H9 (cell line): ENCODE measurements around the gene CUBN. TPM values are rescaled to one million over a fixed set of nuclear protein-coding genes. Genes with fewer than 3 reads are reported as not detected.

ENCODE experiments used
- DNase-seq: peaks from one replicate; pipeline ENCODE4 v3.0.0-alpha.2; 2017
- H2AFZ ChIP-seq: one replicate; pipeline ENCODE4 v1.6.1; 2013; ENCODE audit warnings: mild to moderate bottlenecking, low read length, control low read depth, moderate library complexity
- H2AK5ac ChIP-seq: 2 replicates; pipeline ENCODE4 v1.6.1; 2013; ENCODE audit warnings: low read length, control low read depth, mixed read lengths; ENCODE audit not compliant: insufficient read length
- H2BK120ac ChIP-seq: one replicate; pipeline ENCODE4 v1.6.1; 2013; ENCODE audit warnings: low read depth, mild to moderate bottlenecking, low read length, control low read depth, inconsistent platforms; ENCODE audit not compliant: poor library complexity, severe bottlenecking
- H2BK12ac ChIP-seq: 2 replicates; pipeline ENCODE4 v1.6.1; 2013; ENCODE audit warnings: low read length, control low read depth, mixed read lengths, low read depth; ENCODE audit not compliant: insufficient read length
- H2BK15ac ChIP-seq: 2 replicates; pipeline ENCODE4 v1.6.1; 2013; ENCODE audit warnings: low read depth, low read length, control low read depth
- H2BK20ac ChIP-seq: one replicate; pipeline ENCODE4 v1.6.1; 2013; ENCODE audit warnings: low read depth, mild to moderate bottlenecking, low read length, control low read depth, inconsistent platforms; ENCODE audit not compliant: poor library complexity, severe bottlenecking
- H2BK5ac ChIP-seq: 2 replicates; pipeline ENCODE4 v1.6.1; 2013; ENCODE audit warnings: low read length, control low read depth, mixed read lengths; ENCODE audit not compliant: insufficient read length
- H3K14ac ChIP-seq: 2 replicates; pipeline ENCODE4 v1.6.1; 2013; ENCODE audit warnings: low read length, control low read depth; ENCODE audit not compliant: insufficient read depth
- H3K18ac ChIP-seq: 2 replicates; pipeline ENCODE4 v1.6.1; 2013; ENCODE audit warnings: low read depth, mild to moderate bottlenecking, mixed read lengths, low read length, control low read depth; ENCODE audit not compliant: insufficient read length
- H3K23ac ChIP-seq: 2 replicates; pipeline ENCODE4 v1.6.1; 2013; ENCODE audit warnings: low read length, control low read depth, mixed read lengths, low read depth; ENCODE audit not compliant: insufficient read length
- H3K23me2 ChIP-seq: 2 replicates; pipeline ENCODE4 v1.6.1; 2013; ENCODE audit warnings: low read depth, mild to moderate bottlenecking, mixed read lengths, low read length, control low read depth; ENCODE audit not compliant: insufficient read length, poor library complexity, severe bottlenecking
- H3K27ac ChIP-seq: 2 replicates; pipeline ENCODE4 v1.5.1; 2013; ENCODE audit warnings: low read length, control low read depth, mixed read lengths, low read depth; ENCODE audit not compliant: insufficient read length
- H3K27me3 ChIP-seq: 2 replicates; pipeline ENCODE4 v1.6.1; 2013; ENCODE audit warnings: low read length, control low read depth, inconsistent platforms; ENCODE audit not compliant: insufficient read depth
- H3K4ac ChIP-seq: 2 replicates; pipeline ENCODE4 v1.6.1; 2013; ENCODE audit warnings: low read depth, mild to moderate bottlenecking, control low read depth, inconsistent platforms, low read length, moderate library complexity
- H3K4me1 ChIP-seq: 2 replicates; pipeline ENCODE4 v1.6.1; 2013; ENCODE audit warnings: low read length, control low read depth, inconsistent platforms; ENCODE audit not compliant: insufficient read depth
- H3K4me2 ChIP-seq: 2 replicates; pipeline ENCODE4 v1.6.1; 2013; ENCODE audit warnings: low read length, control low read depth, mixed read lengths; ENCODE audit not compliant: insufficient read length, insufficient read depth
- H3K56ac ChIP-seq: 2 replicates; pipeline ENCODE4 v1.6.1; 2013; ENCODE audit warnings: low read depth, mild to moderate bottlenecking, mixed read lengths, low read length, control low read depth; ENCODE audit not compliant: insufficient read length
- H3K79me1 ChIP-seq: 2 replicates; pipeline ENCODE4 v1.6.1; 2013; ENCODE audit warnings: low read depth, mild to moderate bottlenecking, moderate library complexity, low read length, control low read depth, inconsistent platforms; ENCODE audit not compliant: insufficient read depth, poor library complexity, severe bottlenecking
- H3K79me2 ChIP-seq: 2 replicates; pipeline ENCODE4 v1.6.1; 2013; ENCODE audit warnings: low read length, control low read depth, inconsistent platforms; ENCODE audit not compliant: insufficient read depth
- H3K9ac ChIP-seq: 2 replicates; pipeline ENCODE4 v1.6.1; 2013; ENCODE audit warnings: low read length, control low read depth, mixed read lengths; ENCODE audit not compliant: insufficient read length; ENCODE audit errors: extremely low read depth
- H3K9me3 ChIP-seq: one replicate; pipeline ENCODE4 v1.6.1; 2013; ENCODE audit warnings: low read depth, low read length, inconsistent platforms; ENCODE audit not compliant: control insufficient read depth
- H3T11ph ChIP-seq: one replicate; pipeline ENCODE4 v1.6.1; 2013; ENCODE audit warnings: mild to moderate bottlenecking, low read length, control low read depth, inconsistent platforms
- H4K20me1 ChIP-seq: one replicate; pipeline ENCODE4 v1.6.1; 2013; ENCODE audit not compliant: control insufficient read depth, insufficient read length, insufficient read depth
- H4K5ac ChIP-seq: 2 replicates; pipeline ENCODE4 v1.6.1; 2013; ENCODE audit warnings: low read depth, mild to moderate bottlenecking, mixed read lengths, low read length, control low read depth; ENCODE audit not compliant: insufficient read length
- H4K8ac ChIP-seq: replicated peaks from 2 replicates; pipeline ENCODE4 v1.6.1; 2013; ENCODE audit warnings: low read length, control low read depth, mixed read lengths, low read depth; ENCODE audit not compliant: insufficient read length
- H4K91ac ChIP-seq: 2 replicates; pipeline ENCODE4 v1.6.1; 2013; ENCODE audit warnings: low read depth, mild to moderate bottlenecking, moderate library complexity, mixed read lengths, low read length, control low read depth; ENCODE audit not compliant: insufficient read length
- H3K27ac Mint-ChIP-seq, 3 experiments: 2 replicates in 2 of 3; 3 replicates in 1 of 3; pipeline ENCODE4 v1.8.0; 2020 to 2021; ENCODE audit warnings: mixed read lengths in 3 of 3, mild to moderate bottlenecking in 1 of 3, moderate library complexity in 1 of 3
- H3K27me3 Mint-ChIP-seq: 2 replicates; pipeline ENCODE4 v1.8.0; 2021; ENCODE audit warnings: low read depth, mild to moderate bottlenecking, moderate library complexity, mixed read lengths
- H3K36me3 Mint-ChIP-seq, 3 experiments: 2 replicates in 2 of 3; 3 replicates in 1 of 3; pipeline ENCODE4 v1.8.0; 2020 to 2021; ENCODE audit warnings: low read depth in 3 of 3, mixed read lengths in 3 of 3; ENCODE audit not compliant: insufficient read depth in 1 of 3
- H3K4me1 Mint-ChIP-seq, 2 experiments: 2 replicates each; pipeline ENCODE4 v1.8.0; 2020; ENCODE audit warnings: mixed read lengths in 2 of 2
- H3K4me3 Mint-ChIP-seq, 2 experiments: 2 replicates in 1 of 2; 3 replicates in 1 of 2; pipeline ENCODE4 v1.8.0; 2020 to 2021; ENCODE audit warnings: mild to moderate bottlenecking in 2 of 2, mixed read lengths in 2 of 2, moderate library complexity in 1 of 2
- H3K9me3 Mint-ChIP-seq, 2 experiments: 2 replicates in 1 of 2; 3 replicates in 1 of 2; pipeline ENCODE4 v1.8.0; 2020; ENCODE audit warnings: mild to moderate bottlenecking in 2 of 2, mixed read lengths in 2 of 2, moderate library complexity in 1 of 2
- total RNA-seq: library from RNA; stranded (reverse); gene quantifications from 2 replicates; pipeline ENCODE4 v1.2.1, GENCODE V29; 2021
- TF ChIP-seq, protein P1 (sequence below): fragments of 200-600 bp; sonication (generic); conservative IDR thresholded peaks from 3 replicates; pipeline ENCODE4 v1.8.0; 2021; ENCODE audit warnings: antibody characterized with exemption, mild to moderate bottlenecking

CUBN gene
- total RNA-seq, 1 experiment from 2014 or later: 0.26 TPM

DNA sequence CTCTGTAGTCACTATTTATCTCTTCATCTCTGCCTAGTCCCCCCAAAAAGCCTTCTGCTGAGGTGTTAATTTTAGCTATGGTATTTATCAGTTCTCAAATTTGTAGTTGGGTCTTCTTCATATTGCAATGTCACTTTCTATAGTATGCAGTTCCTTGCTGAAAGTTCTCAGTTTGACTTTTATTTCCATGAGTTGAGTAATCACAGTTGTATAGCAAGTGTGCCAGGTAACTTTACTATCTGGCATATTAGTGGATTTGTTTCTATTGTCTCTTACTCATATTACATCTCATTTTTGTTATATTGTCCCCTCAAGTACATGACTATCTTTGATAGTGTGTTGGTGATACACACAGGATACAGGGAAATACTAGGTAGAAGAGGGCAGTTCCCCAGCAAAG, 152.8 kb downstream of the CUBN start:
- H3K27me3 Mint-ChIP-seq: no peaks in the 10 kb centered on the region

More for the DNA sequence above, 152.8 kb downstream of the CUBN start:
- Histone ChIP-seq H3K79me2 (no peaks in the 10 kb centered on the region), H3K9me3 (peaks cover 7% of the 10 kb centered on the region), H3K79me1 (no peaks in the 10 kb centered on the region), H3K23ac (no peak overlapping the region), H3K23me2 (no peaks in the 10 kb centered on the region), H3K27me3 (no peaks in the 10 kb centered on the region), H2AFZ (no peak overlapping the region), H3T11ph (no peak overlapping the region), H2BK12ac (no peak overlapping the region), H4K8ac (no peak overlapping the region), H2AK5ac (no peak overlapping the region), H3K27ac (no peak overlapping the region), H3K14ac (no peak overlapping the region), H3K4me2 (no peak overlapping the region), H3K9ac (no peak overlapping the region), H3K56ac (no peak overlapping the region), H2BK5ac (no peak overlapping the region), H2BK20ac (no peak overlapping the region), H4K5ac (no peak overlapping the region), H2BK15ac (no peak overlapping the region), H3K18ac (no peak overlapping the region), H2BK120ac (no peak overlapping the region), H3K4me1 (no peaks in the 10 kb centered on the region), H4K20me1 (no peaks in the 10 kb centered on the region), H4K91ac (no peak overlapping the region), H3K4ac (no peak overlapping the region)
- Mint-ChIP-seq H3K9me3 (peaks cover 10 to 11% of the 10 kb centered on the region in 2 experiments), H3K4me1 (peaks cover 5% of the 10 kb centered on the region in 2 experiments; a peak in 2 of 4 replicates), H3K27ac (no peak overlapping the region), H3K36me3 (peaks cover 0 to 4% (median 3%) of the 10 kb centered on the region in 3 experiments; a peak in 4 of 7 replicates), H3K4me3 (no peak overlapping the region)
- TF ChIP-seq, protein P1, sequence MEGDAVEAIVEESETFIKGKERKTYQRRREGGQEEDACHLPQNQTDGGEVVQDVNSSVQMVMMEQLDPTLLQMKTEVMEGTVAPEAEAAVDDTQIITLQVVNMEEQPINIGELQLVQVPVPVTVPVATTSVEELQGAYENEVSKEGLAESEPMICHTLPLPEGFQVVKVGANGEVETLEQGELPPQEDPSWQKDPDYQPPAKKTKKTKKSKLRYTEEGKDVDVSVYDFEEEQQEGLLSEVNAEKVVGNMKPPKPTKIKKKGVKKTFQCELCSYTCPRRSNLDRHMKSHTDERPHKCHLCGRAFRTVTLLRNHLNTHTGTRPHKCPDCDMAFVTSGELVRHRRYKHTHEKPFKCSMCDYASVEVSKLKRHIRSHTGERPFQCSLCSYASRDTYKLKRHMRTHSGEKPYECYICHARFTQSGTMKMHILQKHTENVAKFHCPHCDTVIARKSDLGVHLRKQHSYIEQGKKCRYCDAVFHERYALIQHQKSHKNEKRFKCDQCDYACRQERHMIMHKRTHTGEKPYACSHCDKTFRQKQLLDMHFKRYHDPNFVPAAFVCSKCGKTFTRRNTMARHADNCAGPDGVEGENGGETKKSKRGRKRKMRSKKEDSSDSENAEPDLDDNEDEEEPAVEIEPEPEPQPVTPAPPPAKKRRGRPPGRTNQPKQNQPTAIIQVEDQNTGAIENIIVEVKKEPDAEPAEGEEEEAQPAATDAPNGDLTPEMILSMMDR: no peak
- no peak for DNase-seq
